GM12878 (cell line): ENCODE data around the gene UNCX. TPM values are rescaled to one million over a fixed set of nuclear protein-coding genes. Genes with fewer than 3 reads are reported as not detected.

Experiments
- ATAC-seq: fragments of 200-7000 bp; cut with Tn5 transposase; 3 replicates; pipeline ENCODE4 v1.9.1; 2020; ENCODE audit warnings: mild to moderate bottlenecking, moderate library complexity
- BruUV-seq: library from RNA; stranded (reverse); fragments of 400-500 nt; replicated peaks from 2 replicates; lab custom pipeline; 2021; lab: Mats Ljungman, UMichigan
- CTCF ChIA-PET: fragments of 300-600 bp; sonication (Branson Sonifier 250); formaldehyde crosslinking; extraction: SDS; loops from one replicate; lab custom pipeline; 2021; ENCODE audit warnings: inconsistent platforms; lab: Yijun Ruan, JAX
- POLR2A ChIA-PET: fragments of 350-600 bp; formaldehyde crosslinking; extraction: SDS; loops from one replicate; lab custom pipeline; 2021; ENCODE audit warnings: inconsistent platforms; lab: Charles Lee
- RAD21 ChIA-PET: fragments of 300-600 bp; sonication (Branson Sonifier 250); formaldehyde crosslinking; loops from one replicate; lab custom pipeline; 2023; ENCODE audit warnings: antibody characterized with exemption; ENCODE audit not compliant: unreplicated experiment; lab: Charles Lee
- SMC1A ChIA-PET: fragments of 300-600 bp; sonication (Branson Sonifier 250); formaldehyde crosslinking; loops from one replicate; lab custom pipeline; 2023; ENCODE audit not compliant: unreplicated experiment, uncharacterized antibody; lab: Charles Lee
- DNase-seq: peaks from one replicate; pipeline ENCODE4 v3.0.0-alpha.2; 2011; ENCODE audit warnings: low read depth, low spot score
- FAIRE-seq: peaks from 3 replicates; lab custom pipeline; 2011; peaks lifted over from hg19 to GRCh38; lab: Jason Lieb, UNC
- H2AFZ ChIP-seq: 2 replicates; pipeline ENCODE4 v1.6.0; 2011; ENCODE audit warnings: low read depth, low read length, control low read depth; ENCODE audit not compliant: control insufficient read depth
- H3K27ac ChIP-seq: 2 replicates; pipeline ENCODE4 v1.5.1; 2011; ENCODE audit warnings: control low read depth; ENCODE audit not compliant: control insufficient read depth, insufficient read depth
- H3K27me3 ChIP-seq, 2 experiments: replicated peaks in 1 of 2; 2 replicates each; pipeline versions ENCODE4 v1.6.0 to v1.6.1; 2011; ENCODE audit warnings: low read length in 1 of 2; ENCODE audit not compliant: control insufficient read depth in 2 of 2, insufficient read depth in 2 of 2
- H3K36me3 ChIP-seq, 2 experiments: 2 replicates each; pipeline ENCODE4 v1.5.1; 2011; ENCODE audit warnings: low read length in 1 of 2; ENCODE audit not compliant: control insufficient read depth in 2 of 2, insufficient read depth in 2 of 2
- H3K4me1 ChIP-seq: 2 replicates; pipeline ENCODE4 v1.6.1; 2011; ENCODE audit warnings: mild to moderate bottlenecking, low read length, moderate library complexity, mixed read lengths; ENCODE audit not compliant: control insufficient read depth, insufficient read depth
- H3K4me2 ChIP-seq: 2 replicates; pipeline ENCODE4 v1.6.0; 2011; ENCODE audit warnings: control low read depth; ENCODE audit not compliant: control insufficient read depth, insufficient read depth
- H3K4me3 ChIP-seq: fragments of 200-600 bp; sonication (generic); 2 replicates; pipeline ENCODE4 v1.5.1; 2016
- H3K79me2 ChIP-seq: 2 replicates; pipeline ENCODE4 v1.6.0; 2011; ENCODE audit warnings: low read length; ENCODE audit not compliant: control insufficient read depth, insufficient read depth
- H3K9ac ChIP-seq: 2 replicates; pipeline ENCODE4 v1.8.0; 2011; ENCODE audit warnings: low read length, control low read depth, mixed read lengths; ENCODE audit not compliant: control insufficient read depth, insufficient read depth
- H3K9me3 ChIP-seq: replicated peaks from 3 replicates; pipeline ENCODE4 v1.5.1; 2011; ENCODE audit warnings: mild to moderate bottlenecking, low read length; ENCODE audit not compliant: control insufficient read depth, insufficient read depth
- H4K20me1 ChIP-seq: 2 replicates; pipeline ENCODE4 v1.6.0; 2011; ENCODE audit not compliant: control insufficient read depth, insufficient read depth
- CHD1 ChIP-seq: IDR thresholded peaks from 2 replicates; pipeline ENCODE4 v1.6.1; 2012; ENCODE audit warnings: low read depth, low read length, improper control_type of control experiment
- CHD4 ChIP-seq: fragments of 200-600 bp; sonication (generic); IDR thresholded peaks from 2 replicates; pipeline ENCODE4 v1.6.1; 2016; ENCODE audit warnings: mild to moderate bottlenecking
- E4F1 ChIP-seq: fragments of 450-650 bp; IDR thresholded peaks from 2 replicates; pipeline ENCODE4 v1.6.1; 2018; ENCODE audit warnings: borderline replicate concordance, mild to moderate bottlenecking; ENCODE audit not compliant: partially characterized antibody
- IRF3 ChIP-seq: fragments of 450-650 bp; IDR thresholded peaks from 2 replicates; pipeline ENCODE4 v1.6.1; 2014; ENCODE audit warnings: mild to moderate bottlenecking
- SMAD1 ChIP-seq: fragments of 450-650 bp; IDR thresholded peaks from 2 replicates; pipeline ENCODE4 v1.6.1; 2018; ENCODE audit warnings: mild to moderate bottlenecking, low read depth; ENCODE audit not compliant: partially characterized antibody
- WGBS: methylation state at CpG from one replicate; pipeline ENCODE4 v1.1.6; 2016; ENCODE audit warnings: low lambda C conversion rate; ENCODE audit not compliant: insufficient replicate concordance, insufficient coverage; ENCODE audit errors: missing lambda C conversion rate; 5-methylcytosine and 5-hydroxymethylcytosine counted together
- in situ Hi-C: fragments of 300-500 bp; cut with MboI; formaldehyde crosslinking; loops from 9 replicates; pipeline ENCODE4 v1.14.3; 2018; ENCODE audit warnings: mixed read lengths
- intact Hi-C: fragments of 100-400 bp; cut with micrococcal nuclease; formaldehyde crosslinking; loops from one replicate; pipeline ENCODE4 v1.14.2; 2022; ENCODE audit not compliant: unreplicated experiment
- polyA plus RNA-seq, 11 experiments: library from polyadenylated mRNA; depleted of rRNA in 4 of 11; unstranded in 6 of 11; stranded (reverse) in 5 of 11; fragments of >200 nt; fragmentation: Nextera tagmentation in 4 of 11; fragmentation: Illumina TruSeq in 1 of 11; extraction: Ambion mirVana in 4 of 11; extraction: Trizol in 1 of 11; gene quantifications; 1 replicate in 1 of 11; 2 replicates in 10 of 11; pipeline versions ENCODE4 v1.2.1 to v1.2.3, GENCODE V29; 2011 to 2016; ENCODE audit warnings: inconsistent platforms in 2 of 11, missing spikeins in 2 of 11, low read depth in 1 of 11
- total RNA-seq, 4 experiments: library from RNA; depleted of rRNA in 3 of 4; stranded (reverse); fragments of >200 nt in 3 of 4; fragmentation: Illumina TruSeq in 1 of 4; extraction: Trizol in 1 of 4; gene quantifications; 2 replicates each; pipeline versions ENCODE4 v1.2.1 to v1.2.3, GENCODE V29; 2013 to 2021
- TF ChIP-seq, protein P1 (sequence below): fragments of 450-650 bp; IDR thresholded peaks from 2 replicates; pipeline ENCODE4 v1.6.1; 2016; ENCODE audit warnings: mild to moderate bottlenecking

Gene UNCX
- total and polyA plus RNA-seq, 10 of the 15 experiments (the other 5 are each of a cell fraction or from before 2014, with no cell fraction given): not detected

GRCh38 chr7:1230411-1231213, 2.1 kb upstream of the UNCX start:
- Histone ChIP-seq H3K4me3 (no peak overlapping the region), H3K79me2 (no peaks in the 10 kb centered on the region), H3K27ac (no peak overlapping the region), H3K4me1 (no peaks in the 10 kb centered on the region), H3K27me3 (peaks cover 0 to 11% of the 10 kb centered on the region in 2 experiments; a peak in 2 of 4 replicates), H3K9me3 (no peaks in the 10 kb centered on the region), H3K36me3 (no peaks in the 10 kb centered on the region), H3K4me2 (no peak overlapping the region), H4K20me1 (no peaks in the 10 kb centered on the region), H3K9ac (no peak overlapping the region), H2AFZ (no peak overlapping the region)
- SMC1A ChIA-PET: no interaction called here
- in situ Hi-C loops (no loop called here), intact Hi-C loops (no loop called here)
- CTCF ChIA-PET: no interaction called here
- TF ChIP-seq, protein P1, sequence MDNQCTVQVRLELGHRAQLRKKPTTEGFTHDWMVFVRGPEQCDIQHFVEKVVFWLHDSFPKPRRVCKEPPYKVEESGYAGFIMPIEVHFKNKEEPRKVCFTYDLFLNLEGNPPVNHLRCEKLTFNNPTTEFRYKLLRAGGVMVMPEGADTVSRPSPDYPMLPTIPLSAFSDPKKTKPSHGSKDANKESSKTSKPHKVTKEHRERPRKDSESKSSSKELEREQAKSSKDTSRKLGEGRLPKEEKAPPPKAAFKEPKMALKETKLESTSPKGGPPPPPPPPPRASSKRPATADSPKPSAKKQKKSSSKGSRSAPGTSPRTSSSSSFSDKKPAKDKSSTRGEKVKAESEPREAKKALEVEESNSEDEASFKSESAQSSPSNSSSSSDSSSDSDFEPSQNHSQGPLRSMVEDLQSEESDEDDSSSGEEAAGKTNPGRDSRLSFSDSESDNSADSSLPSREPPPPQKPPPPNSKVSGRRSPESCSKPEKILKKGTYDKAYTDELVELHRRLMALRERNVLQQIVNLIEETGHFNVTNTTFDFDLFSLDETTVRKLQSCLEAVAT: no peak
- no peak for DNase-seq
- BruUV-seq: no TSS peak
- RAD21 ChIA-PET: no interaction called here
- no peak for ATAC-seq
- POLR2A ChIA-PET: no interaction called here
- FAIRE-seq: no peak
- 52% methylated on average over 55 of the region's 64 CpGs for WGBS

DNA sequence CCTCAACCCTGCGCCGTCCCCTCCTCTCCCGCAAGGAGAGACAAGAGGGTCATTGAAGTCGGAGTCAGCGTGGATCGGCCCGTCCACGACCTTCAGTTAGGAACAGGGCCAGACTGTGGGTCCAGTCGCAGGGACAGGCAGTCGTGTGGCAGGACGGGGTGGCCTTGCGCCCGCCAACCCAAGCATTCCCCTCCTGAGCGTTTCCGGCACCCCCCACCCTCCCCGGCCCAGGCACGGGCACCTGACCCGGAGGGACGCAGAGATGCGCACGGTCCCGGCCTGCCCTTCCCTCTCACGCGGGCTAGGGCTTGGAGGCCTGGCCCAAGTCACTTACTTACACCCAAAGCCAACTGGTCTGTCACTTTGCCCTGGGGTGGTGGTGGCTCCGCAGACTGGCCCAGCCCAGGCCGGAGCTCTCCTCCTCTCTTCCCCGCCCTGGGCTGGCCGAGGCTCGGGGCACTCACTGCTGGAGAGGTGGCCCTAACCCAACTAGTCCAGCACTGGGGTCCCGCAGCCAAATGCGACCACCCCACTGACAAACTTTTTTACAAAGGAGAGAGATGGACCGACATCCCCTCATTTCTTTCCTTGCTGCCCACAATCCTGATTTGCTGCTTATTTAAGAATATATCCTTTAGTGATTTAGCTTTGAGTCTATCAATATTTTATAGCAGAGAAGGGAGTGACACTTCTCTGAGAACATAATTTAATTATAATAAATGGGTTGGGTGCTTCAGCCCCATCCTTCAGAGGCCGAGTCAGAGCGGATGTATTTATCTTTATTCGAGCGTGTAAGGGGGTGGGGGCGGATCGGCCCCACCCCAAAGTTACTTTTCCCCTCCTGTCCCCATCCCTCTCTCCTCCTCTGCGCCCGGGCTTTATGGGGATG, 1.2 kb upstream of the UNCX start:
- ChIA-PET SMC1A (no interaction called here), CTCF (no interaction called here), RAD21 (no interaction called here), POLR2A (no interaction called here)
- no peaks in the 10 kb centered on the region for H4K20me1 ChIP-seq
- no peaks in the 10 kb centered on the region for H3K4me1 ChIP-seq
- H3K9ac ChIP-seq: no peak overlapping the region
- no peak for FAIRE-seq
- H3K9me3 ChIP-seq: no peaks in the 10 kb centered on the region
- 35% methylated on average over 38 of the region's 40 CpGs for WGBS
- DNase-seq: no peak
- ATAC-seq: no peak
- H3K27me3 ChIP-seq: peaks cover 0 to 11% of the 10 kb centered on the region in 2 experiments; a peak in 2 of 4 replicates
- no peak overlapping the region for H3K4me2 ChIP-seq
- no peak overlapping the region for H3K4me3 ChIP-seq
- intact Hi-C loops: no loop called here
- H3K36me3 ChIP-seq: no peaks in the 10 kb centered on the region
- no TSS peak for BruUV-seq
- no peak overlapping the region for H3K27ac ChIP-seq
- no peaks in the 10 kb centered on the region for H3K79me2 ChIP-seq
- H2AFZ ChIP-seq: no peak overlapping the region
- in situ Hi-C loops: no loop called here
- TF ChIP-seq IRF3 (no peak), SMAD1 (no peak), CHD4 (no peak), CHD1 (no peak), E4F1 (no peak)
